ENCODE results near the gene CABCOCO1.
A peak's percentile ranks its signal among the peaks of the same experiment; 100 is the strongest.

CABCOCO1 gene

DNA sequence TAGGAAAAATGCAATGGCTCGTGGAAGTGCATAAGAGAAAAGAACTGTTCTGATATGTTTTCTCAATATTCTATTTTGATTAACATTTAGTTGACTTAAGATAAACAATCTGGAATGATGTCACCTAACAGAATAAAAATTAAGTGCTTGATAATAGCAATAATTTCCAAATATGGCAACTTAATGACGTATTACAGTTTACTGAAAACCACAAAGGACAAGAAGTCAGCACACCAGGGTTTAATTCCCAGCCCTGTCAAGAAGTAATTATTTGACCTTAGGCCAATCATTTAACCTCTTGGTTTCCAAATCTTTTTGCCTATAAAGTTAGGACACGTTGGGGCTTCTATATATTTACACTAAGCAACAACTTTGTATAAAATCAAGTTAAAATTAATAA lies 95.7 kb downstream of the CABCOCO1 start:
- peaks cover 24% of the 10 kb centered on the region for H3K4me1 ChIP-seq (ENCODE audit: control insufficient read depth, insufficient read depth, low read length)
- no peak overlapping the region for H3K9ac ChIP-seq (ENCODE audit: low read depth, low read length)
- no peaks in the 10 kb centered on the region for H3K36me3 ChIP-seq (ENCODE audit: insufficient read depth, low read length)
- H3K4me3 ChIP-seq (ENCODE audit: low read length): no peak overlapping the region
- H3K27me3 ChIP-seq (ENCODE audit: control insufficient read depth, insufficient read depth, low read length): no peaks in the 10 kb centered on the region
- H3K4me2 ChIP-seq (ENCODE audit: low read length): no peak overlapping the region
- H3K9me3 ChIP-seq (replicated peaks; ENCODE audit: low read length): no peaks in the 10 kb centered on the region

DNA sequence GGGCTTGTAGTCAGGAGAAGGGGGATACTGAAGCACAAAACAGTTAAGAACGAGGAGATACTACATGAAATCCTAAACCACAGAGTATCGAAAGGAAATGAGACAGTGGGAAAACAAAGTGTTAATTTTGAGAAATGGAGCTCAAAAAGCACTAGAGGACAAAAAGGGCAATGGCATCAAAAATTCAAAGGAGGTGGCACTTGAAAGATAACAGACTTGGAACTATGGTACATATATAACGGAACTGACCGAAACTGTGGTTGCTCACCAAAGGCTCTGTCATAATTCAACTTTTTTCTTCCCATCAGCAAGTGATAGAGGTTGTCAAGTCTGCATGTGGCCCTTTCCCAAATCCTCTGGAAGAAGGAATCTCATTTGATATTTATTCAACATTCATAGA lies 97.0 kb downstream of the CABCOCO1 start:
- Histone ChIP-seq H3K4me2 (ENCODE audit: low read length) (no peak overlapping the region), H3K4me1 (ENCODE audit: control insufficient read depth, insufficient read depth, low read length) (peaks cover 24% of the 10 kb centered on the region), H3K9ac (ENCODE audit: low read depth, low read length) (no peak overlapping the region), H3K36me3 (ENCODE audit: insufficient read depth, low read length) (no peaks in the 10 kb centered on the region), H3K27me3 (ENCODE audit: control insufficient read depth, insufficient read depth, low read length) (no peaks in the 10 kb centered on the region), H3K9me3 (replicated peaks; ENCODE audit: low read length) (no peaks in the 10 kb centered on the region), H3K4me3 (ENCODE audit: low read length) (no peak overlapping the region)

DNA sequence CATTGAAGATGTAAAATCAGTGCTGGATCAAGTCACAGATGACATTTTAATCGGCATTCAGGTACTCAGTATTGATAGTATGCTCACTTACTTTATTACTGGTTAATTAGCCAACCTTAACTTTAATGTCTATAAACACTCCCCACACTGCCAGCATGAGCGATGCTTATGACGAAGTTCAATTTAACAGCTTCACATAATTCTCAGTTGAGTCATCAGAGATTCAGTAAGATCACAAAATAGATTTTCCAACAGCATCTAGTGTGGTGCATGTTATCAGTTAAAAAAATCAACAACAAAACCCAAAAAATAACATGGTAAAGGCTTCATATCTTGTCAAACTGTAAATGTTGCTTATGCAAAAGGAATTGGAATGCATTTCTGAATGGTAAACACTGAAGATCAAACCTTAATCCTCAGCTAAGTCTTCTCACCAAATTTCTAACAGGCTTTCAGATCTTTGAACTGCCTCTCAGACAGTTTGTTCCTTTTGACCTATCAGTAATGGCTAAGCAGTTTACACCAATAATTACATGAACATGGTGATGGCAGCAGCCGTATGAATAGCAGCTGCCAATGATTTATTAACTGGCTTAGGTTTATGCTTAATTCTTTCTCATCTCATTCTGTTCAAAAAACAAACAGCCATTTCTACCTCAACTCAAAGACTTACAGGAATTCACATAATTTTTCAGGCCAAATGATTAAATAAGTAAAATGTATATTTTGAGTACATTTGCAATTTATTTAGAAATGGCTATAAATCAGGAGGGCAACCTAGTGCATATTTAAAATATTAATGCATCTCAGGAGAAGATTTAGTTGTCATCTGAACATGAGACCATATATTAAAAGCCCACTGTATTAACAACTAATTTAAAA lies 98.5 kb downstream of the CABCOCO1 start:
- H3K4me1 ChIP-seq (ENCODE audit: control insufficient read depth, insufficient read depth, low read length): peaks cover 24% of the 10 kb centered on the region
- no peak overlapping the region for H3K4me3 ChIP-seq (ENCODE audit: low read length)
- H3K9me3 ChIP-seq (replicated peaks; ENCODE audit: low read length): no peaks in the 10 kb centered on the region
- H3K36me3 ChIP-seq (ENCODE audit: insufficient read depth, low read length): no peaks in the 10 kb centered on the region
- no peaks in the 10 kb centered on the region for H3K27me3 ChIP-seq (ENCODE audit: control insufficient read depth, insufficient read depth, low read length)
- peak overlapping the region; percentile 25 for H3K9ac ChIP-seq (ENCODE audit: low read depth, low read length)
- H3K4me2 ChIP-seq (ENCODE audit: low read length): peak overlapping the region; percentile 54

DNA sequence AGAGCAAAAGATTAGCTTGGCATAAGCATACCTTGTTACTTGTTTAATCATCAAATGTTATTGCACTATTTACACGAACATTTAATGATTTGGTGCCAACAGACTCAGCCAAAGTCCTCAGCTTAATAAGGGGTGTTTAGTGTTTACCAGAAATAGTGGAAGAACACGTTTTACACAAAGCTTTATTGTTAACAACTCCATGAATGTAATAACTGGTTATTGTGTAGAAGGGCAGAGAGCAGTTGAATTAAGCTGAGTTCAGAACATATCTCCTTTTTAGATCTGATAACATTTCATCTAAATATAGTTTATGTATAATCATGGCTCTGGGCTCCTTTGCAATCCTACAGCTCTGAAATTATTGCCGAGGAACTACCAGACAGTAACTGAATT lies 99.1 kb downstream of the CABCOCO1 start:
- H3K27me3 ChIP-seq (ENCODE audit: control insufficient read depth, insufficient read depth, low read length): no peaks in the 10 kb centered on the region
- H3K4me3 ChIP-seq (ENCODE audit: low read length): no peak overlapping the region
- H3K9ac ChIP-seq (ENCODE audit: low read depth, low read length): no peak overlapping the region
- peaks cover 24% of the 10 kb centered on the region for H3K4me1 ChIP-seq (ENCODE audit: control insufficient read depth, insufficient read depth, low read length)
- H3K4me2 ChIP-seq (ENCODE audit: low read length): no peak overlapping the region
- H3K36me3 ChIP-seq (ENCODE audit: insufficient read depth, low read length): no peaks in the 10 kb centered on the region
- H3K9me3 ChIP-seq (replicated peaks; ENCODE audit: low read length): no peaks in the 10 kb centered on the region

DNA sequence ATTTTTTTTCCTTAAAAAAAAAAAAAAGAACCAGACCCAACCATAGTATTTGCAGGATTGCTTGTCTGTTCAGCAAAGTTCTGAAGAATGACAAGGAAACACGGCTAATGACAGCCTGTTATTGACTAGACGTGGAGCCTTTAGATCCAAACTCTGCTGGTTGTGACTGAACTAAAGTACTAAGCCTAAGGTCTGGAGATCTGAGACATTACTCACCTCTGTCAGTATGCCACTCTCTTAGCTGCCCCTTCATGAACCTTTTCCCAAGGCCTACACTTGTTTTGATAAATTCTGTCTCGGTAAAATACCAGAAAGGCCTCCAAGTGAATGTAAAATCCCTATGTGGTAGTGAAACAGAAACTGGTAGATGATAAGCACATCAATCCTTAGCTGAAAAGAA lies 101.0 kb downstream of the CABCOCO1 start:
- Histone ChIP-seq H3K4me3 (ENCODE audit: low read length) (no peak overlapping the region), H3K4me2 (ENCODE audit: low read length) (no peak overlapping the region), H3K9me3 (replicated peaks; ENCODE audit: low read length) (no peaks in the 10 kb centered on the region), H3K9ac (ENCODE audit: low read depth, low read length) (no peak overlapping the region), H3K36me3 (ENCODE audit: insufficient read depth, low read length) (no peaks in the 10 kb centered on the region), H3K27me3 (ENCODE audit: control insufficient read depth, insufficient read depth, low read length) (no peaks in the 10 kb centered on the region), H3K4me1 (ENCODE audit: control insufficient read depth, insufficient read depth, low read length) (peaks cover 12% of the 10 kb centered on the region)

DNA sequence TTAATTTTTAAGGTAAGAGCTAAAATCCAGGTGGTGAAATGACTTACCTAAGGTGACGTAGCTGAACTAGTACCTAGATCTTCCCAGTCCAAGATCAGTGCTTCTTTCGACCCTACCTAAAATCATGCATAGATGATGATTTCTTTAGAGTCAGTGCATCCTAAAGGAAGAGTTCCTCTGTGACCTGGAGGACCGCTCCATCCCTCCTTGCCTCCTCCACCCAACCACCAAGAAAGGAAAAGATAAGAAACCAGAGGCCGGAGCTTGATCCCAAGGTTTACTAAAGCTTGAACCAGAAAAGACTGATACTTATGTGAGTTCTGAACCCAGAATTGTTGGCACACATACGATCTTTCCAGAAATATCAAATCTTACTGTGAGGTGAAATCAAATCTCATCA lies 101.8 kb downstream of the CABCOCO1 start:
- Histone ChIP-seq H3K4me2 (ENCODE audit: low read length) (no peak overlapping the region), H3K4me3 (ENCODE audit: low read length) (no peak overlapping the region)

DNA sequence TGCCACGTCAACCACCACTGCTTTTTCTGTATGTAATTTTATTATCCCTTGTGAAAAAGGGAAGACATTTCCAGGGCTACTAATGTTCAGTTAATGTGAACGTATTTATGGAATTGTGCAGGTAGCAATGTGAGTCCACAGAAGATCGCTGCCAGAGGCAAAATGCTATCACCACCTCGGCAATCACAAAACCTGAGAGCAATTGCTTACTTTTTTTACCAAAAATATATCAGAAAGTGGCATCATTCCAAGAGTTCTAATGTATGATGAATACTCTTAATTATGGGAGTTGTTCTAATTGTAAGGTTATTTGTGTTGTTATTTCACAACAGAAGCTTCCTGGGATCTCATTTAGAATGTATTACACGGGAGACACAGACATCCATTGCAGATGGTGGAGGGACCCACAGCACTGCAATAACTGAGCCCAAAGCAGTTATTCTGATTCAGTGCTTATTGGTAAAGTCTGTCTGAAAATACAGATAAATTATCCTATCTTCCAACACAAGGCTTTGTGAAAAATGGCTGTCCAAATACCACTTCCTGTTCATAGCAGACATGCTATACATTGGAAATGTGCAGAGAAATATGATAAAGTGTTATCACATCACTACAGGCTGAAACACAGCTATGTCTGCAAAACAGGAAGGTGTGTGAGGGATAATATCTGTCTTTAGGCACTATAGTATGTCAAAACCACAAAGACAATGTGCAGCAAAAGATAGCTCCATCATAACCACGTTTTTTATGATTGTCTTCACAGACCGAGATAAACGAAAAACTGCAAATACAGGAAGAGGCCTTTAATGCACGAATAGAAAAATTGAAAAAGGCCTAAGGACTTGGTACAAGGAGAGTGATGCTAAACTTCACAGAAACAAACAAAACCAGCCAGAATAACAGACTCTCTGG lies 102.7 kb downstream of the CABCOCO1 start:
- H3K4me1 ChIP-seq (ENCODE audit: control insufficient read depth, insufficient read depth, low read length): peaks cover 12% of the 10 kb centered on the region
- H3K36me3 ChIP-seq (ENCODE audit: insufficient read depth, low read length): no peaks in the 10 kb centered on the region
- H3K9me3 ChIP-seq (replicated peaks; ENCODE audit: low read length): no peaks in the 10 kb centered on the region
- H3K4me3 ChIP-seq (ENCODE audit: low read length): no peak overlapping the region
- H3K9ac ChIP-seq (ENCODE audit: low read depth, low read length): no peak overlapping the region
- no peaks in the 10 kb centered on the region for H3K27me3 ChIP-seq (ENCODE audit: control insufficient read depth, insufficient read depth, low read length)
- H3K4me2 ChIP-seq (ENCODE audit: low read length): no peak overlapping the region

More for the DNA sequence above, 101.8 kb downstream of the CABCOCO1 start:
- Histone ChIP-seq H3K4me1 (ENCODE audit: control insufficient read depth, insufficient read depth, low read length) (peaks cover 12% of the 10 kb centered on the region), H3K9me3 (replicated peaks; ENCODE audit: low read length) (no peaks in the 10 kb centered on the region), H3K36me3 (ENCODE audit: insufficient read depth, low read length) (no peaks in the 10 kb centered on the region), H3K27me3 (ENCODE audit: control insufficient read depth, insufficient read depth, low read length) (no peaks in the 10 kb centered on the region), H3K9ac (ENCODE audit: low read depth, low read length) (no peak overlapping the region)

DNA sequence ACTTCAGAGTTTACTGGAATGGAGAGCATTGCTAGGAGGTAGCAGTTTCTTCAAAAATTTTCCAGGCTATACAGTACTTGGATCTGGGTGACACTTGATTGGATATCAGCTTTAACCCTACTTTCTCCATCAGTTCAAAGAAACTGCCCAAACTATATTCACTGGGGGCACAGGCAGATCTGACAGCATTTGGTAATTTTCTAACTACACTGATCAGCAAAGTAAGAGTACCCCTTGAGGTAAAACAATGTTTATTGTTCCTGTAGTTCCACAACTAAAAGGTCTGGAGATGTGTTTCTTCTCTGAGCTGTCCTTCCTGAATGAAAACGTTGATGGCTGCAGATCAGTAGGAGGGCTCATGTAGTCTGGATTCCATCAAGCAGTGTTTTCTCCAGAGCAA lies 104.2 kb downstream of the CABCOCO1 start:
- Histone ChIP-seq H3K36me3 (ENCODE audit: insufficient read depth, low read length) (no peaks in the 10 kb centered on the region), H3K4me1 (ENCODE audit: control insufficient read depth, insufficient read depth, low read length) (no peaks in the 10 kb centered on the region), H3K9me3 (replicated peaks; ENCODE audit: low read length) (no peaks in the 10 kb centered on the region), H3K27me3 (ENCODE audit: control insufficient read depth, insufficient read depth, low read length) (no peaks in the 10 kb centered on the region), H3K9ac (ENCODE audit: low read depth, low read length) (no peak overlapping the region), H3K4me2 (ENCODE audit: low read length) (no peak overlapping the region), H3K4me3 (ENCODE audit: low read length) (no peak overlapping the region)

DNA sequence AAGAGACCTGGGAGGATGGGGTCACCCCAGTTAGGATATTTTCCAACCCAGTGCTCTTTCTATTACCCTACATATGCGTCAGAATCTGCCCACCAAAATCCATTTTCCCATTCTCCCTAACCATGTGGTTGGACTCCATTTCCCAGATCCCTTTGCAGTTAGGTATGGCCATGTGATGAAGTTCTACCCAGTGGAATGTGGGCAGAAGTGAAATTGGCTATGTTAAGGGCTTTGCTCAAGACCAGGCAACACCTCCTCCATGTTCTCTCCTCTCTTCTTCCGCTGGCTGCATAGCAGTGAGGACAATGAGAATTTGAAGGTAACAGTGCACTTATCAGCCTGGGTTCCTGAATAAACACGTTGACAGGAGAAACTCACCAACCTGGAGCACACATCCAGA lies 111.3 kb downstream of the CABCOCO1 start:
- H3K4me1 ChIP-seq (ENCODE audit: control insufficient read depth, insufficient read depth, low read length): no peaks in the 10 kb centered on the region
- no peaks in the 10 kb centered on the region for H3K9me3 ChIP-seq (replicated peaks; ENCODE audit: low read length)
- H3K4me3 ChIP-seq (ENCODE audit: low read length): no peak overlapping the region
- H3K36me3 ChIP-seq (ENCODE audit: insufficient read depth, low read length): no peaks in the 10 kb centered on the region
- no peak overlapping the region for H3K4me2 ChIP-seq (ENCODE audit: low read length)
- no peaks in the 10 kb centered on the region for H3K27me3 ChIP-seq (ENCODE audit: control insufficient read depth, insufficient read depth, low read length)
- H3K9ac ChIP-seq (ENCODE audit: low read depth, low read length): no peak overlapping the region

DNA sequence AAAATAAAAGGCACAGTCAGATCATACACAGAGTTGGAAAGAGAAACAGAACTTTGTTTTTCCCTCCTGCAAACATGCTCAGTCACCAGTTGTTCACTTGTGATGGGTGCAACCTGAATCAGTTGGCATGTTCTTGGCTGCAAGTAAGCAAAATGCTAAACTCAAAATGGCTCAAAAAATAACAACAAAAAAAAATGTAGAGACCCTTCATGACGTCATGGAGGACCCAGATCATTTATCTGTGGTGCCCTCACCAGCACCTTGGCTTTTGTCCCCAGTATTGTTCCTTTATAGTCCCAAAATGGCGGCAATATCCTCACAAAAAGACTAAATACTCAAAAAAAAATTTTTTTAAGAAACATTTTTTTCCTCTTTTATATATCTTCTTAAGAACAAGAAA lies 112.4 kb downstream of the CABCOCO1 start:
- H3K27me3 ChIP-seq (ENCODE audit: control insufficient read depth, insufficient read depth, low read length): no peaks in the 10 kb centered on the region
- H3K4me2 ChIP-seq (ENCODE audit: low read length): no peak overlapping the region
- peaks cover 5% of the 10 kb centered on the region for H3K4me1 ChIP-seq (ENCODE audit: control insufficient read depth, insufficient read depth, low read length)
- no peaks in the 10 kb centered on the region for H3K9me3 ChIP-seq (replicated peaks; ENCODE audit: low read length)
- no peak overlapping the region for H3K4me3 ChIP-seq (ENCODE audit: low read length)
- H3K36me3 ChIP-seq (ENCODE audit: insufficient read depth, low read length): no peaks in the 10 kb centered on the region
- H3K9ac ChIP-seq (ENCODE audit: low read depth, low read length): no peak overlapping the region

DNA sequence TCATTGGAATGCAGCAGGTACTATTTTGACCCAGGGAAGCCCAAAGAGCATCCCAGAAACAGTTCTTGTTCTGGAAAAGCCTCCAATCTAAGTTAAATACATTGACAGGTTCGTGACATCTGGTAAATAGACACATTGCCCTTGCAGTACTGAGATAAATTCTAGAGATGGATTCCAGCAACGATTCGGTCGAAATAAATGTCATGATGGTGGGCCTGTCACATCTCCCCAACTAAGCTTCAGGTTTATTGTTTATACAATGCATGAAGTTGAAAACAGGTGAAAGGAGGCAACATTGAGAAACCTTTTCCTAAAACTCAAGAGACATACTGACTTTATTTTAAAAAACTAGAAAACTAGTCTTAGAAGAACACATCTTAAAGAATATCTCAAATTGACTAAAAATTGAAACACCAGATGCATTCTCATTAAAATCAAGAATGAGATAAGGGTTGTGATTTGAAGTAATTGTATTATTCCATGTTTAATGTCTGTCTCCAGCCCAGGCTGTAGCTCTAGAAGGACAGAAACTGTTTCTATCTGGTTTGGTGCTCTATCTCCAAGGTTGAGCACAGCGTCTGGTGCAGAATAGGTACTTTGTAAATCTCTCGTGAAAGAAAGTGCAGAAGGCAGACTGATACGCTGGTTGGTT lies 114.0 kb downstream of the CABCOCO1 start:
- Histone ChIP-seq H3K9me3 (replicated peaks; ENCODE audit: low read length) (no peaks in the 10 kb centered on the region), H3K36me3 (ENCODE audit: insufficient read depth, low read length) (no peaks in the 10 kb centered on the region), H3K9ac (ENCODE audit: low read depth, low read length) (no peak overlapping the region), H3K4me3 (ENCODE audit: low read length) (no peak overlapping the region), H3K4me2 (ENCODE audit: low read length) (no peak overlapping the region), H3K27me3 (ENCODE audit: control insufficient read depth, insufficient read depth, low read length) (no peaks in the 10 kb centered on the region), H3K4me1 (ENCODE audit: control insufficient read depth, insufficient read depth, low read length) (peaks cover 10% of the 10 kb centered on the region)

All from skeletal muscle satellite cell (primary cell).